ENCODE data around the gene PANX3. TPM values are rescaled to one million over a fixed set of nuclear protein-coding genes. Genes with fewer than 3 reads are reported as not detected.

PANX3 gene
- polyA plus RNA-seq (2013) = not detected

- Histone ChIP-seq H3K4me1 (ENCODE audit: control extremely low read depth in 1 of 4, control insufficient read depth in 4 of 4, insufficient read depth in 4 of 4, low read length in 3 of 4) (peaks cover 0 to 12% (median 4%) of the 10 kb centered on the region in 4 experiments), H3K36me3 (ENCODE audit: control insufficient read depth in 4 of 4, insufficient read depth in 4 of 4, low read length in 3 of 4) (no peaks in the 10 kb centered on the region), H3K4me3 (ENCODE audit: control insufficient read depth in 1 of 7, extremely low read depth in 1 of 7, insufficient read depth in 4 of 7, low read depth in 2 of 7, low read length in 6 of 7) (no peak within 1 kb of the TSS), H3K9me3 (ENCODE audit: control extremely low read depth in 1 of 5, control insufficient read depth in 4 of 5, insufficient read depth in 2 of 5, low read depth in 1 of 5, low read length in 4 of 5) (no peaks in the 10 kb centered on the region), H3K27ac (ENCODE audit: insufficient read depth in 1 of 2, low read depth in 1 of 2, low read length in 2 of 2, poor library complexity in 1 of 2, severe bottlenecking in 2 of 2) (no peak within 1 kb of the TSS), H3K27me3 (replicated peaks in 2 of 5; ENCODE audit: control insufficient read depth in 4 of 5, insufficient read depth in 5 of 5, low read length in 4 of 5) (no peaks in the 10 kb centered on the region)
- 100% methylated on average over 5 of the region's 5 CpGs for WGBS (ENCODE audit: insufficient coverage)
- ChIA-PET POLR2A (interaction anchor here (0.6 kb wide), 1 partner anchor 31 kb away, joined by 3 read pairs; no protein-coding TSS in a partner anchor), CTCF (no interaction called here)
- no peak for DNase-seq
Observed at GRCh38 chr11:124611064-124611463, at the start of gene PANX3. Gene PANX3, plus strand, starts transcription at chr11:124611428. Its CDS starts 129 bp downstream, at chr11:124611557.

- peaks cover 0 to 9% (median 0%) of the 10 kb centered on the region in 5 experiments for H3K9me3 ChIP-seq (ENCODE audit: control extremely low read depth in 1 of 5, control insufficient read depth in 4 of 5, insufficient read depth in 2 of 5, low read depth in 1 of 5, low read length in 4 of 5)
- H3K4me3 ChIP-seq (ENCODE audit: control insufficient read depth in 1 of 7, extremely low read depth in 1 of 7, insufficient read depth in 4 of 7, low read depth in 2 of 7, low read length in 6 of 7) = no peak within 1 kb of the TSS
- CTCF ChIA-PET = no interaction called here
- H3K27ac ChIP-seq (ENCODE audit: insufficient read depth in 1 of 2, low read depth in 1 of 2, low read length in 2 of 2, poor library complexity in 1 of 2, severe bottlenecking in 2 of 2) = no peak within 1 kb of the TSS
- 65% methylated on average over 4 of the region's 4 CpGs for WGBS (ENCODE audit: insufficient coverage)
- H3K36me3 ChIP-seq (ENCODE audit: control insufficient read depth in 4 of 4, insufficient read depth in 4 of 4, low read length in 3 of 4) = no peaks in the 10 kb centered on the region
- no peak for DNase-seq
- H3K4me1 ChIP-seq (ENCODE audit: control extremely low read depth in 1 of 4, control insufficient read depth in 4 of 4, insufficient read depth in 4 of 4, low read length in 3 of 4) = peaks cover 0 to 3% (median 0%) of the 10 kb centered on the region in 4 experiments
- no peaks in the 10 kb centered on the region for H3K27me3 ChIP-seq (replicated peaks in 2 of 5; ENCODE audit: control insufficient read depth in 4 of 5, insufficient read depth in 5 of 5, low read length in 4 of 5)
- POLR2A ChIA-PET = no interaction called here
Observed at GRCh38 chr11:124569697-124570096, 41.5 kb upstream of the PANX3 start, which contains the start of gene OR8A1. Gene OR8A1, plus strand, starts transcription at chr11:124569997. Its CDS starts 123 bp downstream, at chr11:124570120.

- Histone ChIP-seq H3K36me3 (ENCODE audit: control insufficient read depth in 4 of 4, insufficient read depth in 4 of 4, low read length in 3 of 4) (no peaks in the 10 kb centered on the region), H3K27ac (ENCODE audit: insufficient read depth in 1 of 2, low read depth in 1 of 2, low read length in 2 of 2, poor library complexity in 1 of 2, severe bottlenecking in 2 of 2) (no peak overlapping the region), H3K4me1 (ENCODE audit: control extremely low read depth in 1 of 4, control insufficient read depth in 4 of 4, insufficient read depth in 4 of 4, low read length in 3 of 4) (peaks cover 0 to 3% (median 0%) of the 10 kb centered on the region in 4 experiments), H3K4me3 (ENCODE audit: control insufficient read depth in 1 of 7, extremely low read depth in 1 of 7, insufficient read depth in 4 of 7, low read depth in 2 of 7, low read length in 6 of 7) (no peak overlapping the region), H3K9me3 (ENCODE audit: control extremely low read depth in 1 of 5, control insufficient read depth in 4 of 5, insufficient read depth in 2 of 5, low read depth in 1 of 5, low read length in 4 of 5) (peaks cover 0 to 9% (median 0%) of the 10 kb centered on the region in 5 experiments), H3K27me3 (replicated peaks in 2 of 5; ENCODE audit: control insufficient read depth in 4 of 5, insufficient read depth in 5 of 5, low read length in 4 of 5) (no peaks in the 10 kb centered on the region)
- CTCF ChIA-PET = interaction anchor here (1.5 to 1.6 kb wide), 2 partner anchors 14 to 15 kb away, joined by 3 to 4 read pairs; no protein-coding TSS in a partner anchor
- 99% methylated on average over 7 of the region's 7 CpGs for WGBS (ENCODE audit: insufficient coverage)
- POLR2A ChIA-PET = no interaction called here
- DNase-seq = no peak
Observed at GRCh38 chr11:124570160-124570559, 41.1 kb upstream of the PANX3 start.

GRCh38 chr11:124577716-124578427, 33.4 kb upstream of the PANX3 start:
- H3K4me3 ChIP-seq (ENCODE audit: control insufficient read depth in 1 of 7, extremely low read depth in 1 of 7, insufficient read depth in 4 of 7, low read depth in 2 of 7, low read length in 6 of 7) = no peak overlapping the region
- H3K27ac ChIP-seq (ENCODE audit: insufficient read depth in 1 of 2, low read depth in 1 of 2, low read length in 2 of 2, poor library complexity in 1 of 2, severe bottlenecking in 2 of 2) = no peak overlapping the region
- no peak for DNase-seq
- 97% methylated on average over 5 of the region's 6 CpGs for WGBS (ENCODE audit: insufficient coverage)
- ChIA-PET CTCF (interaction anchor here (2.5 kb wide), 1 partner anchor 7 kb away, joined by 15 read pairs; no protein-coding TSS in a partner anchor), POLR2A (interaction anchor here (0.6 kb wide), 1 partner anchor 9 kb away, joined by 3 read pairs; no protein-coding TSS in a partner anchor)
- H3K36me3 ChIP-seq (ENCODE audit: control insufficient read depth in 4 of 4, insufficient read depth in 4 of 4, low read length in 3 of 4) = no peaks in the 10 kb centered on the region
- H3K9me3 ChIP-seq (ENCODE audit: control extremely low read depth in 1 of 5, control insufficient read depth in 4 of 5, insufficient read depth in 2 of 5, low read depth in 1 of 5, low read length in 4 of 5) = peaks cover 0 to 9% (median 0%) of the 10 kb centered on the region in 5 experiments
- peaks cover 0 to 1% (median 0%) of the 10 kb centered on the region in 5 experiments for H3K27me3 ChIP-seq (replicated peaks in 2 of 5; ENCODE audit: control insufficient read depth in 4 of 5, insufficient read depth in 5 of 5, low read length in 4 of 5)
- H3K4me1 ChIP-seq (ENCODE audit: control extremely low read depth in 1 of 4, control insufficient read depth in 4 of 4, insufficient read depth in 4 of 4, low read length in 3 of 4) = no peaks in the 10 kb centered on the region

- Histone ChIP-seq H3K36me3 (ENCODE audit: control insufficient read depth in 4 of 4, insufficient read depth in 4 of 4, low read length in 3 of 4) (no peaks in the 10 kb centered on the region), H3K27ac (ENCODE audit: insufficient read depth in 1 of 2, low read depth in 1 of 2, low read length in 2 of 2, poor library complexity in 1 of 2, severe bottlenecking in 2 of 2) (no peak overlapping the region), H3K27me3 (replicated peaks in 2 of 5; ENCODE audit: control insufficient read depth in 4 of 5, insufficient read depth in 5 of 5, low read length in 4 of 5) (peaks cover 0 to 1% (median 0%) of the 10 kb centered on the region in 5 experiments), H3K4me3 (ENCODE audit: control insufficient read depth in 1 of 7, extremely low read depth in 1 of 7, insufficient read depth in 4 of 7, low read depth in 2 of 7, low read length in 6 of 7) (no peak overlapping the region), H3K9me3 (ENCODE audit: control extremely low read depth in 1 of 5, control insufficient read depth in 4 of 5, insufficient read depth in 2 of 5, low read depth in 1 of 5, low read length in 4 of 5) (peaks cover 0 to 5% (median 0%) of the 10 kb centered on the region in 5 experiments), H3K4me1 (ENCODE audit: control extremely low read depth in 1 of 4, control insufficient read depth in 4 of 4, insufficient read depth in 4 of 4, low read length in 3 of 4) (no peaks in the 10 kb centered on the region)
- CTCF ChIA-PET = interaction anchor here (1.8 kb wide), 1 partner anchor 12 kb away, joined by 6 read pairs; no protein-coding TSS in a partner anchor
- POLR2A ChIA-PET = no interaction called here
- no peak for DNase-seq
- 100% methylated on average over 2 of the region's 4 CpGs for WGBS (ENCODE audit: insufficient coverage)
Observed at GRCh38 chr11:124578761-124579160, 32.5 kb upstream of the PANX3 start.

GRCh38 chr11:124581817-124582216, 29.4 kb upstream of the PANX3 start:
- 100% methylated on average over 3 of the region's 6 CpGs for WGBS (ENCODE audit: insufficient coverage)
- H3K27me3 ChIP-seq (replicated peaks in 2 of 5; ENCODE audit: control insufficient read depth in 4 of 5, insufficient read depth in 5 of 5, low read length in 4 of 5) = peaks cover 0 to 2% (median 0%) of the 10 kb centered on the region in 5 experiments
- POLR2A ChIA-PET = no interaction called here
- no peaks in the 10 kb centered on the region for H3K4me1 ChIP-seq (ENCODE audit: control extremely low read depth in 1 of 4, control insufficient read depth in 4 of 4, insufficient read depth in 4 of 4, low read length in 3 of 4)
- no peak for DNase-seq
- H3K27ac ChIP-seq (ENCODE audit: insufficient read depth in 1 of 2, low read depth in 1 of 2, low read length in 2 of 2, poor library complexity in 1 of 2, severe bottlenecking in 2 of 2) = no peak overlapping the region
- no peaks in the 10 kb centered on the region for H3K9me3 ChIP-seq (ENCODE audit: control extremely low read depth in 1 of 5, control insufficient read depth in 4 of 5, insufficient read depth in 2 of 5, low read depth in 1 of 5, low read length in 4 of 5)
- CTCF ChIA-PET = interaction anchor here (0.9 to 5.9 kb wide), 2 partner anchors 162 to 167 kb away, joined by 3 to 57 read pairs; no protein-coding TSS in a partner anchor
- H3K36me3 ChIP-seq (ENCODE audit: control insufficient read depth in 4 of 4, insufficient read depth in 4 of 4, low read length in 3 of 4) = no peaks in the 10 kb centered on the region
- H3K4me3 ChIP-seq (ENCODE audit: control insufficient read depth in 1 of 7, extremely low read depth in 1 of 7, insufficient read depth in 4 of 7, low read depth in 2 of 7, low read length in 6 of 7) = no peak overlapping the region

GRCh38 chr11:124582565-124582964, 28.7 kb upstream of the PANX3 start:
- ChIA-PET POLR2A (no interaction called here), CTCF (interaction anchor here (0.5 to 5.9 kb wide), 3 partner anchors 24 to 168 kb away, joined by 3 to 57 read pairs (median 3); no protein-coding TSS in a partner anchor)
- WGBS (ENCODE audit: insufficient coverage) = no CpG with 5 or more reads among the region's 2 CpGs

More at GRCh38 chr11:124582565-124582964, 28.7 kb upstream of the PANX3 start:
- no peak for DNase-seq
- Histone ChIP-seq H3K27ac (ENCODE audit: insufficient read depth in 1 of 2, low read depth in 1 of 2, low read length in 2 of 2, poor library complexity in 1 of 2, severe bottlenecking in 2 of 2) (no peak overlapping the region), H3K36me3 (ENCODE audit: control insufficient read depth in 4 of 4, insufficient read depth in 4 of 4, low read length in 3 of 4) (no peaks in the 10 kb centered on the region), H3K27me3 (replicated peaks in 2 of 5; ENCODE audit: control insufficient read depth in 4 of 5, insufficient read depth in 5 of 5, low read length in 4 of 5) (peaks cover 0 to 2% (median 0%) of the 10 kb centered on the region in 5 experiments), H3K9me3 (ENCODE audit: control extremely low read depth in 1 of 5, control insufficient read depth in 4 of 5, insufficient read depth in 2 of 5, low read depth in 1 of 5, low read length in 4 of 5) (no peaks in the 10 kb centered on the region), H3K4me3 (ENCODE audit: control insufficient read depth in 1 of 7, extremely low read depth in 1 of 7, insufficient read depth in 4 of 7, low read depth in 2 of 7, low read length in 6 of 7) (no peak overlapping the region), H3K4me1 (ENCODE audit: control extremely low read depth in 1 of 4, control insufficient read depth in 4 of 4, insufficient read depth in 4 of 4, low read length in 3 of 4) (no peaks in the 10 kb centered on the region)
